Measurements from ENCODE around the gene MAMLD1.

The MAMLD1 gene

DNA sequence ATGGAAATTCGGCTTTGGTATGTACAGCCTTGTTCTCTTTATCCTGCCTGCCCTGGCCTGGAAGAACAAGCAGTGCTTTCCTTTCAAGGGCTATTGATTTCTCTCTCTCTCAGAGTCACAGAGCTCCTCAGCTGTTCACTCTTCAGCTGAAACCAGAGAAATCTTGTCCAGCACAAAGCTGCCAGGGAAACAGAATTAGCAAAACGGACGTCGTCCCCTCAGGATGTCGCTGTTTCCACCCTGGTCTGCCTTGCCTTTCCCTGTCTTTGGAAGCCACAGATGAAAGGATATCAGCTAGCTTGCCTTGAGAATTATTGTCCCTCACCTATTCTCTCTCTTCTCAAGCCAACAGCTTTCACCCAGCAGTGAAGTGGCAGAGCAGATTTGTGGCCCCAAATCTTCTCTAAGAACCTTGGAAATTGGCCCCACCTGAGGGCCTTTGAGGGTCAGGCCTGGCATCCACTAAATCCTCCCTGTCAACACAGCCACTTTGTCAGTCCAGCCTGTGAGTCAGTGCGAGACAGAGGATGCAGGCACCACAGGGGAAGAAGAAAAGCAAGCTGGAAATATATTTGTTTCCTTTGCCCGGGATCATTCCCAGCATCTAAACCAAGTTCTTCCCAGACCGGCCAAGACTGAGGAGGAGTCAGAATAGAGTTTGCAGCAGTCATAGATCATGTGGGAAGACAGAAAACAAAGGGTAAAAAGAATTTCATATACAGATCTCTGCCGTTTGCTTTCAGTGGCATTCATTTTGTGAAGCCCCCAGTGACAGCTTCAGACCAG is 141.5 kb downstream of the MAMLD1 start:
- DNase-seq (ENCODE audit: low spot score): no peak
- TF ChIP-seq, protein P1, sequence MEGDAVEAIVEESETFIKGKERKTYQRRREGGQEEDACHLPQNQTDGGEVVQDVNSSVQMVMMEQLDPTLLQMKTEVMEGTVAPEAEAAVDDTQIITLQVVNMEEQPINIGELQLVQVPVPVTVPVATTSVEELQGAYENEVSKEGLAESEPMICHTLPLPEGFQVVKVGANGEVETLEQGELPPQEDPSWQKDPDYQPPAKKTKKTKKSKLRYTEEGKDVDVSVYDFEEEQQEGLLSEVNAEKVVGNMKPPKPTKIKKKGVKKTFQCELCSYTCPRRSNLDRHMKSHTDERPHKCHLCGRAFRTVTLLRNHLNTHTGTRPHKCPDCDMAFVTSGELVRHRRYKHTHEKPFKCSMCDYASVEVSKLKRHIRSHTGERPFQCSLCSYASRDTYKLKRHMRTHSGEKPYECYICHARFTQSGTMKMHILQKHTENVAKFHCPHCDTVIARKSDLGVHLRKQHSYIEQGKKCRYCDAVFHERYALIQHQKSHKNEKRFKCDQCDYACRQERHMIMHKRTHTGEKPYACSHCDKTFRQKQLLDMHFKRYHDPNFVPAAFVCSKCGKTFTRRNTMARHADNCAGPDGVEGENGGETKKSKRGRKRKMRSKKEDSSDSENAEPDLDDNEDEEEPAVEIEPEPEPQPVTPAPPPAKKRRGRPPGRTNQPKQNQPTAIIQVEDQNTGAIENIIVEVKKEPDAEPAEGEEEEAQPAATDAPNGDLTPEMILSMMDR (IDR thresholded peaks at IDR 0.05; ENCODE audit: extremely low read depth, insufficient read depth, missing control alignments): no peak
- in situ Hi-C loops (cut with MboI; ENCODE audit: low pct_unique_long_range_greater_than_20kb, low sequenced_read_pairs, unreplicated experiment): no loop called here

DNA sequence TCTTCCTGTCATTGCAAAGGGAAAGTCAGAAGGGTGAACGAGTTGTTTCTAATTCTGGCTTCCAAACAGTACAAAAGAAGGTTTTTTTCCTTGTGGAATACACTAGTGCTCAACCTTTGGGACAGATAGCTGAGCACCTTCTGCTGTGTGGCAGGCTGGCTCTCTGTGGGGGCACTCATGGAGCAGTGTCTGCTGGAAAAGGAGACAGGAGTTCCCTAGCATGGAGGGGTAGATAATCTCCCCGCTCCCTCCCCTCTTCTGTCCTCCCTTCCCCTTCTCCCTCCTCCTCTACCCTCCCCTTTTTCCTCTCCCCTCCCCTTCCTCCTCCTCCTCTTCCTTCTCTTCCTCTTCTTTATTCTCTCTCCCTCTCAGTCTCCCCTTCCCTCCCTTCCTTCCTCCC is 142.9 kb downstream of the MAMLD1 start:
- no peak for DNase-seq (ENCODE audit: low spot score)
- in situ Hi-C loops (cut with MboI; ENCODE audit: low pct_unique_long_range_greater_than_20kb, low sequenced_read_pairs, unreplicated experiment): no loop called here
- TF ChIP-seq, protein P1 (IDR thresholded peaks at IDR 0.05; ENCODE audit: extremely low read depth, insufficient read depth, missing control alignments): no peak

DNA sequence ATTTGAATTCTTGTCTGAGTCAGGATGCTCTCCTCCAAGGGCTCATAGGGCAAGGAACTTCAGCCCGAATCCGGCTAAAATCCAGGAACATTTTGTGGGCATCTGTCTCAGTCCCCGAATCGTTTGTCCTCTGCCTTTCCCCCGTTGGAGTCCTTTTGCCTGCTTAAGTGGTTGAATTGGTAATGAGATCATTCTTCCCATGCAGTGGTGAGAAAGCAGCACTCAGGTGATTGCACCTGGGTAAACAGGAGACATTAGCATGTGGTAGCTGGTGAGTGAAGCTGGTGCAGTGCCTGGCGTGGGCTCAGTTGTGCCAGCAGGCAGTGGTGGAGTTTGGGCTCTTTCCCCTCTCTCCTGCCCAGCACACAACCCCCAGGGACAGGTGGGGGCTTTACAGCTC is 143.4 kb downstream of the MAMLD1 start:
- TF ChIP-seq, protein P1 (IDR thresholded peaks at IDR 0.05; ENCODE audit: extremely low read depth, insufficient read depth, missing control alignments): no peak
- DNase-seq (ENCODE audit: low spot score): no peak
- in situ Hi-C loops (cut with MboI; ENCODE audit: low pct_unique_long_range_greater_than_20kb, low sequenced_read_pairs, unreplicated experiment): no loop called here

DNA sequence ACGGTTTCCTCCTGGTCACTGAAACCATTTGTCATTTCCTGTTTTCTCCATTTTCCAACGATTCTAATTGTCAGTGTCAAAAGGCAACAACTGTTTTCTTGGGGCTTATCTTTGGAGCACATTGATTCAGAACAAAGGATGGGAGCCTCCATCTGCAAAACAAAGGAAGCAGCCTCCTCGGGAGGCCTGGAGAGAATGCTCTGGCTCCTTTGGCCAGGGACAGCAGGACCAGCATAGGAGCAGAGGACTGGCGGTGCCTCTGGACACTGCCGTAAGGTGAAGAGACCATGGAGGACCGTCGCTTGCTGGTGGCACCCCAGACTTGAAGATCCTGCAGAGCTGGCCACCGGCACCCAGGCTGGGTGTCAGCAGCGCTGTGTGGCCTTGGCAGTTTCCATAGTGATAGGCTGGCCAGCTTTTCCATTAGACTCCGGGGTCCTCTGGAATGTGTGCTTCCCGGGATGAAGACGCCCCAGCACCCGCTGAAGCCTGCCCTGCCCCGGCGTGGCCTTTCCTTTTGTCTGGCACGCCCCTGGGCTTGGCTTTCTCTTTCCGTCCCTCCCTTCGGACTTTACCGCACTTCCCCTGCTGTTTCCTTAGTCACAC is 144.2 kb downstream of the MAMLD1 start:
- DNase-seq (ENCODE audit: low spot score): no peak
- TF ChIP-seq, protein P1 (IDR thresholded peaks at IDR 0.05; ENCODE audit: extremely low read depth, insufficient read depth, missing control alignments): no peak
- in situ Hi-C loops (cut with MboI; ENCODE audit: low pct_unique_long_range_greater_than_20kb, low sequenced_read_pairs, unreplicated experiment): no loop called here

DNA sequence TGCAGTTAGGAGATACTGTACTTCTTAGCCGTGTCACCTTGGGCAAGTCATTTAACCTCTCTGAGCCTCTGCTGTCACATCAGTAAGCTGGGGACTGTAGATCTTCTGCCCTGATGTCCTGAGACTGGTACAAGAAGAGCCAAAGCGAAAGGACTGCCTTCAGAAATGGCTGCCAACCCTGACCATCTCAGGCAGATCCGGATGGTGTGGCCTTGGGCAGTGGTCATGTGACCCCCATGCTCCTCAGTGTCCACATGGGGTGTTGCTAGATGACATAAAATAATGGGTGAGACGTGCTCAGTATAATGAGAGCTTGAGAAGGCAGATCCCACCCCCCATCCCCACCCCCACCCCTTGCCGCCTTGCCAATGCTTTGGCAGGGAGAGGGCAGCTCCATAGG is 144.9 kb downstream of the MAMLD1 start:
- TF ChIP-seq, protein P1 (IDR thresholded peaks at IDR 0.05; ENCODE audit: extremely low read depth, insufficient read depth, missing control alignments): no peak
- no peak for DNase-seq (ENCODE audit: low spot score)
- in situ Hi-C loops (cut with MboI; ENCODE audit: low pct_unique_long_range_greater_than_20kb, low sequenced_read_pairs, unreplicated experiment): no loop called here

DNA sequence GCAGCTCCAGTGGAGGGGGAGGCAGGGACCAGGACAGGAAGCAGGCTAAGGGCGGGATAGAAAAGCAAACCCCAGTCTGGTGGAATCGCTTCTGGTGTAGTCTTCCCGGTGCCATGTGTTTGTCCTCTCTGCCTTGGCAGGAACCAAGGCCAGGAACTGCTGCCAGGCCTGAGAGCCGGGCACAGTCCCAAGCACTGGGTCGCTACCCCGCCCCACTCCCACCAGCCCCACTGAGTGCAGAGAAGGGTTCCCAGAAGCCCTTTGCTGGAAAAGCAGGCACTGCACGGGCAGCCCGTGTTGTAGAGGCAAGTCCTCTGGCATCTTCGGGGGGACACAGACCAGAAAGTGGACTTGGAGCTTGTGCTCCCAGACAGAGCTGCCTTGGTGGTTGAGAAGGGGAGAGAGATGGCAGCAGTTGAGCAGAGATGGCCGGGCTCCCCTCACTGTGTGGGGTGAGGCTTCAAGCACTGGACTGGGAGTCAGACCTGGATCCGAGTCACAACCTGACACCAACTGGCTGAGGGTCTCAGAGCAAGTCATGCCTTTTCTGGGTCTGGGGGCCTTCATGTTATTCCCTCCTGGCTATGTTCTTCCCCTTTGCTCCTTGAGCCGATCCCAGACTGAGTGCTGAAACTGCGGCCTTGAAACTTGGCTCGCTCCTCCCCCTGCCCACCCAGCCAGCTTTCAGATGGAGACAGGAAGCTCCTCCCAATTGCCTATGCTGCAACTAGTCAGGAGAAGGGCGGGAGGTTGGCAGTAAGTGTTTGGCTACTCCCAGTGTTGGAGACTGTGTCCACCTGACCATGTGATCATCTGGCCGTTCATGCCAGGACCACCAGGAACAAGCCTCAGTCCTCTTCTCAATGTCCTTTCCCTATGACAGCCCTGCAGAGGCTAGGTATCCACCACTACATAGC is 145.6 kb downstream of the MAMLD1 start:
- in situ Hi-C loops (cut with MboI; ENCODE audit: low pct_unique_long_range_greater_than_20kb, low sequenced_read_pairs, unreplicated experiment): no loop called here
- no peak for DNase-seq (ENCODE audit: low spot score)
- TF ChIP-seq, protein P1 (IDR thresholded peaks at IDR 0.05; ENCODE audit: extremely low read depth, insufficient read depth, missing control alignments): no peak

All from GM13977 (cell line).